ENCODE results near the gene HAO1. TPM values are rescaled to one million over a fixed set of nuclear protein-coding genes. Genes with fewer than 3 reads are reported as not detected.

HAO1 gene
- total RNA-seq, 6 experiments from 2014 or later = 132 to 243 (median 171) TPM

DNA sequence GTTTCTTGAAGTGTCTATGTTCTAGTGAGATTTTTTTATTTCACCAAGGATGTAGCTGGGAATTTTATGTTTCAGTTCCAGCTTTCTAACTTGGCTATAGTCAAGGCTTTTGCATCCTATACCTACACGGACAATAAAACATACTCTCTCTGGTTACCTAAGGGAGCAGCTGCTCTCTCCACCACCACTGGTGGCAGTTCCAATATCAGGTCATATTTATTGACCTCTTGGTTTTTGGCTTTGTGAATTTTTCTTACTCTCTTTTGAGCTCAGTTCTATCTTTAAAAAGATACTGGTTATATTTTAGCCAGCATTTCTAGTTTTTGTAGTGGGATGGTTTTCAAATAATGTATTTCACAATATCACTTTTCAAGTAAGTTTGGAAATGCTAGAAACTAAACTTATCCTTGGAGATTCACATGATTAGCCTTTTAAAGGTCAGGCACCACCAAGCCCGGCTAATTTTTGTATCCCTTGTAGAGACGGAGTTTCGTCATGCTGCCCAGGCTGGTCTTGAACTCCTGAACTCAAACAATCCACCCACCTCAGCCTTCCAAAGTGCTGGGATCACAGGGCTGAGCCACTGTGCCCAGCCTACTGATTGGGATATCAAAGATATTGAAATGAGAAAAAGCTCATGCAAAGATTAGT, 34.7 kb upstream of the HAO1 start:
- 23% methylated on average over 4 of the region's 4 CpGs for WGBS (ENCODE audit: insufficient coverage, low coverage, low lambda C conversion rate, missing lambda C conversion rate)
- Histone ChIP-seq H3K9me3 (no peaks in the 10 kb centered on the region), H3K4me3 (no peak overlapping the region), H3K36me3 (no peaks in the 10 kb centered on the region), H3K27ac (peak overlapping the region in 2 of 3 donors; percentile 14 to 58), H3K27me3 (no peaks in the 10 kb centered on the region), H3K4me1 (peaks cover 0 to 26% (median 5%) of the 10 kb centered on the region in 4 donors)
- DNase-seq = peak in 2 of 3 donors; percentile 64 to 72
- peak; percentile 28 to 85 (median 61) for ATAC-seq
- no peak for TF ChIP-seq POLR2A (IDR thresholded peaks at IDR 0.05)
- TF ChIP-seq, protein P1, sequence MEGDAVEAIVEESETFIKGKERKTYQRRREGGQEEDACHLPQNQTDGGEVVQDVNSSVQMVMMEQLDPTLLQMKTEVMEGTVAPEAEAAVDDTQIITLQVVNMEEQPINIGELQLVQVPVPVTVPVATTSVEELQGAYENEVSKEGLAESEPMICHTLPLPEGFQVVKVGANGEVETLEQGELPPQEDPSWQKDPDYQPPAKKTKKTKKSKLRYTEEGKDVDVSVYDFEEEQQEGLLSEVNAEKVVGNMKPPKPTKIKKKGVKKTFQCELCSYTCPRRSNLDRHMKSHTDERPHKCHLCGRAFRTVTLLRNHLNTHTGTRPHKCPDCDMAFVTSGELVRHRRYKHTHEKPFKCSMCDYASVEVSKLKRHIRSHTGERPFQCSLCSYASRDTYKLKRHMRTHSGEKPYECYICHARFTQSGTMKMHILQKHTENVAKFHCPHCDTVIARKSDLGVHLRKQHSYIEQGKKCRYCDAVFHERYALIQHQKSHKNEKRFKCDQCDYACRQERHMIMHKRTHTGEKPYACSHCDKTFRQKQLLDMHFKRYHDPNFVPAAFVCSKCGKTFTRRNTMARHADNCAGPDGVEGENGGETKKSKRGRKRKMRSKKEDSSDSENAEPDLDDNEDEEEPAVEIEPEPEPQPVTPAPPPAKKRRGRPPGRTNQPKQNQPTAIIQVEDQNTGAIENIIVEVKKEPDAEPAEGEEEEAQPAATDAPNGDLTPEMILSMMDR (IDR thresholded peaks at IDR 0.05) = no peak
- intact Hi-C loops (cut with DNase I) = no loop called here

DNA sequence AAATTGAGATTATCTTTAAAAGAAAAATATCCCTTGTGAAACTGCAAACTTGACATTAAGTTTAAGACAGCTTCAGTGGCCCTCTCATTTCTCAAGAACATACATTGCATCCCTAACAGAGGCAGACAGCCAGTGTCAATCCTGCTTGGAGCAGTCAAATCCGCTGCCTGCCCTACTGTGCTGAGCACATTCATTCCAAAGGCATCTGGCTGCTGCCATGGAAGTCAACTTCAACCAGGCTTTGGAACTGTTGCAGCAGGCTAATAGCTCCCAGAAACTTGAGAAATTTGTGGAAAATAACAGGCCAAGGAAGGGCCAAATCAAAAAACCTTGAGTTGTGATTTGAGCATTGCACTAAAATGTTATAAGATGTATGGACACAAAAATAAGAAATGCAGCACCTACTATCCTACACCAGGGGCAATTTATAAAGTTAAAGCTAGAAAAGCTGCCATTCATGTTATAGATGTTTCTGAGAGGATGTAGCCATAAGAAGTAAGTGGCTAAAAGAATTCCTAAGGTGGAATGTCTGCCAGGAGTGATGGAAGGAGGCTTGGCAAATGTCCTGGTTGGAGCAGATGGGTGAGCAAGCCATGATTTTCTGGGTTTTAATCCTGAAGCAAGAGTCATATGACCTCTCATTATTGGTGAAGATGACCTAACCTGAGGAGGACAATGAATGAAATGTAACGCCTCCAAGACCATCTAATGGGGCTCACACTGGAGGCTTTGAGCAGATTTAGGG, 31.4 kb upstream of the HAO1 start:
- intact Hi-C loops (cut with DNase I) = no loop called here

DNA sequence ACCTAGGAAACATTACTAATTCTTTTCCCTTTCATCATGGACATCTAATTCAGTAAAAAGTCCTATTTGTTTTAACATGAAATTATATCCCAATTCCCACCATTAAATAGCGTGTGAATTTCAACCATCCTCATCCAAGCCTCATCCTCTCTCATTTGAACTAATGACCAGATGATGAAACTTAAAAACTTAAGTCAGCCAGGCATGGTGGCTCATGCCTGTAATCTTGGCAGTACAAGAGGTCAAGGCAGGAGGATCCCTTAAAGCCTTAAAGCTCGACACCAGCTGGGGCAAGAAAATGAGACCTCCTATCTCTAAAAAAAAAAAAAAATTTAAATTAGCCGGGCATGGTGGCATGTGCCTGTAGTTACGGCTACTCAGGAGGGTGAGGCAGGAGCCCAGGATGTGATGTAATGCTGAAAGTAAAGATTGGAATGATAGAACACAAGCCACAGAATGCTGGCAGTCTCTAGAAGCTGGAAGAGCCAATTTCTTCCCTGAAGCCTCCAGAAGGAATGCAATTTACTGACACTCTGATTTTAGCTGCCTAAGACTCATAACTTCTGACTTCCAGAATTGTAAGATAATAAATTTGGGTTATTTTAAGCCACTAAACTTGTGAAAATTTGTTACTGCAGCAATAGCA, 27.1 kb upstream of the HAO1 start:
- Histone ChIP-seq H3K36me3 (no peaks in the 10 kb centered on the region), H3K4me1 (no peaks in the 10 kb centered on the region), H3K9me3 (no peaks in the 10 kb centered on the region), H3K27ac (peak overlapping the region in 1 of 3 donors; percentile 40), H3K27me3 (no peaks in the 10 kb centered on the region), H3K4me3 (no peak overlapping the region)
- intact Hi-C loops (cut with DNase I) = no loop called here
- DNase-seq = no peak
- TF ChIP-seq POLR2A (IDR thresholded peaks at IDR 0.05) = no peak
- TF ChIP-seq, protein P1 (IDR thresholded peaks at IDR 0.05) = no peak
- ATAC-seq = peak in 3 of 4 donors; percentile 60 to 95 (median 88)
- 64% methylated on average over 4 of the region's 4 CpGs for WGBS (ENCODE audit: insufficient coverage, low coverage, low lambda C conversion rate, missing lambda C conversion rate)

More for the DNA sequence above, 31.4 kb upstream of the HAO1 start:
- Histone ChIP-seq H3K36me3 (no peaks in the 10 kb centered on the region), H3K4me3 (no peak overlapping the region), H3K27me3 (no peaks in the 10 kb centered on the region), H3K27ac (no peak overlapping the region), H3K4me1 (peaks cover 0 to 25% (median 5%) of the 10 kb centered on the region in 4 donors), H3K9me3 (no peaks in the 10 kb centered on the region)
- DNase-seq (no peak), ATAC-seq (no peak)
- no peak for TF ChIP-seq POLR2A (IDR thresholded peaks at IDR 0.05)
- TF ChIP-seq, protein P1 (IDR thresholded peaks at IDR 0.05) = no peak
- WGBS (ENCODE audit: insufficient coverage, low coverage, low lambda C conversion rate, missing lambda C conversion rate) = 100% methylated on average over 2 of the region's 2 CpGs

DNA sequence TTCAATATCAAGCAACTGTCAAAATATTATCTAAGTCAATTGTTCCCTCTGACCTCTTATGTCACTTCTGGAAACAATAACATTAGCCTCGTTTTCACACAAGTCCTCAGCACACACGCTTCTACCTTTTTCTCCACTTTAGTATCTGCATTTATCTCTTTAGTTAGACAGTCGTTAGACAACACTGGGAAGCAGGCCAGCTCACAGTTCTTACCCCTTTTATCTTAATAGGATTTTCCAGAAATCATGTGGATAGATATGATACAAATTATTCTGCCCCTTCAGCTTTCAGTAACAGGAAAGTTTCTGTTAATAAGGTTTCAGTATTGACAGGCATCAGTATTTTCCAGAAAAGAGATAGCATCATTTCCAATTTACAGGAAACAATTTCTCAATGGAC, 25.9 kb upstream of the HAO1 start:
- H3K9me3 ChIP-seq = no peaks in the 10 kb centered on the region
- no peak overlapping the region for H3K27ac ChIP-seq
- H3K4me1 ChIP-seq = no peaks in the 10 kb centered on the region
- H3K27me3 ChIP-seq = no peaks in the 10 kb centered on the region
- ATAC-seq (peak in 1 of 4 donors; percentile 57), DNase-seq (no peak)
- intact Hi-C loops (cut with DNase I) = no loop called here
- H3K4me3 ChIP-seq = no peak overlapping the region
- WGBS (ENCODE audit: insufficient coverage, low coverage, low lambda C conversion rate, missing lambda C conversion rate) = 18% methylated on average over 3 of the region's 3 CpGs
- no peak for TF ChIP-seq POLR2A (IDR thresholded peaks at IDR 0.05)
- TF ChIP-seq, protein P1 (IDR thresholded peaks at IDR 0.05) = no peak
- H3K36me3 ChIP-seq = no peaks in the 10 kb centered on the region

Measured in right lobe of liver (tissue), 6 donors.